ES-I3 (cell line): ENCODE data around the gene MPZL1.
A peak's percentile ranks its signal among the peaks of the same experiment; 100 is the strongest.

Experiments
- H3K36me3 ChIP-seq: 2 replicates; pipeline ENCODE4 v1.6.1; 2013; ENCODE audit warnings: mild to moderate bottlenecking, low read length, control low read depth, moderate library complexity; ENCODE audit not compliant: insufficient read depth
- H3K4me1 ChIP-seq: 2 replicates; pipeline ENCODE4 v1.6.1; 2013; ENCODE audit warnings: mild to moderate bottlenecking, control low read depth, low read length; ENCODE audit not compliant: insufficient read depth
- H3K9ac ChIP-seq: 2 replicates; pipeline ENCODE4 v1.6.1; 2013; ENCODE audit warnings: low read depth, mild to moderate bottlenecking, low read length, moderate library complexity
- H3K9me3 ChIP-seq: 2 replicates; pipeline ENCODE4 v1.6.1; 2013; ENCODE audit warnings: mild to moderate bottlenecking, low read length, moderate library complexity; ENCODE audit not compliant: control insufficient read depth, insufficient read depth

The MPZL1 gene

DNA sequence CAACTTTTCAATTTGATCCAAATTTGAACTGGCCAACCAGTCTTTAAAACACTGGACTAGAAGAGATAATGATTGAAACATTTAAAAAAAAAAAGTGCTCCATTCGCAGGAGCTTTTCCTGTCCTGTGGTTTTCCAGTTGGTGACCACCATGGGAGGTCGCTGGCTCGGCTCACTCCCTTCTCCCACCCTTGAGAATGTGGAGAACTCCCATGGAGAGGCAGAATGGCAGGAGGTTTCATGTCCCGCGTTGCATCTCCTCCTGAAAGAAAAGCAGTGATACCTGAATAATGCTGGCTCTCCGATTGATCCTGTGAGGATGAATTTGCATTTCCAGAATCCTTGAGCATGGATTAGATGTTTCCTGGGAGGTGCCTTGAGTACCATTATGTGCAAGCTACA, 16.5 kb upstream of the MPZL1 start:
- H3K9me3 ChIP-seq, result no peaks in the 10 kb centered on the region
- H3K4me1 ChIP-seq, result peaks cover 10% of the 10 kb centered on the region
- H3K9ac ChIP-seq, result no peak overlapping the region
- no peaks in the 10 kb centered on the region for H3K36me3 ChIP-seq

DNA sequence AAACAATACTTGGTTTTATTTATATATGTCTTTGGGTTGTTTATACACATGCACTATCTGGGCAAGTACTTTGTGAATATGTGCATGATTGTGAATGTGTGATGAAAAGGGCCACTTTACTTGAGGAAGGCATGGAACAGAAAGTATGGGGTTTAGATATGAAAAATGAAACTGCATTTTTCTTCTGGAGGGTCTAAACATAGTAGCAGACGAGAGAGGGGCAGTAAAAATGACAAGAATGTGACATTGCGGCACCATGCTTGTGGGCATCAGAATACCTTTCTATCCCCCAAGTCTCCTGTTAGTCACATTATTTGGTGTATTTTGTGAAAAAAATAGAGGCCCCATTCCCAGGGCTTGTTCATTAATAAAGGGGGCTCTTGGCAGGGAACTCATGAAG, 15.4 kb upstream of the MPZL1 start:
- H3K9me3 ChIP-seq, result no peaks in the 10 kb centered on the region
- no peak overlapping the region for H3K9ac ChIP-seq
- H3K36me3 ChIP-seq, result no peaks in the 10 kb centered on the region
- H3K4me1 ChIP-seq, result peaks cover 10% of the 10 kb centered on the region

DNA sequence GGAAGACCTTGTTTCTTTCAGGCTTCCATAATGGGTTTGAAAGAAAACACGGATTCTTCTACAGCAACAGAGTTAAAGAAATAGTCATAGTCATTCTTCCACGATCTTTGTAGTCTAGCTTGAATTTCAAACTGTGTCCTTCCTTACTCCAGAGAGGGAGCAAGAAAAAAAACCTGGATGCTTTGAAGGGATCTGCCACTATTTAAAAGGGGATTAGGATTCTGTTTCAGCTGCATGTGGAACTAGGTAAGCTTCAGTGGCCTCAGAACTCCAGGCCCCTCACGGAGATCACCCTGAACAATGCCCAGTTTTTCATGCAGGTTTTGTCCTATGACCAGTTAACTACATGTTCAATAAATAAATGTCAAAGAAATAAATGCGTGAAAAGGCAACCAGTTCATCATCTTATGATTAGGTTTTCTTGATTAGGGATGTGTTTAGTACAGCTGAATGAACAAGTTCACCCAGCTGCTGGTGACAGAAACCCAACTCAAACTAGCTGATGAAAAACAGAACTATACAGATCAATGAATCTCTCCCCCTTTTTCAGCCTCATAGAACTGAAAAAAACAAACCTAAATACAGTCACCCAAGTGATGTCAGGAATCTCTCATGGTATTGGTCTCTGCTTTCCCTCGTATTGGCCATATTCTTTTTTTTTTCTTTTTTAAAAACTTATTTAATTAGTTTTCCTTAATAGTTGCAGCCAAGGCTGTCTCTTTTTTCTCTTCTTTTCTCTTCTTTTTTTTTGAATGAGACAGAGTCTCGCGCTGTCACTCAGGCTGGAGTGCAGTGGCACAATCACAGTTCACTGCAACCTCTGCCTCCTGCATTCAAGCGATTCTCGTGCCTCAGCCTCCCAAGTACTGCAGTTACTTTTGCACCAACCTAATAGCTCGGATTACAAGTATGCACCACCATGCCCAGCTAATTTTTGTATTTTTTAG, 14.6 kb upstream of the MPZL1 start:
- Histone ChIP-seq H3K9me3 (no peaks in the 10 kb centered on the region), H3K9ac (no peak overlapping the region), H3K4me1 (peaks cover 10% of the 10 kb centered on the region), H3K36me3 (no peaks in the 10 kb centered on the region)

DNA sequence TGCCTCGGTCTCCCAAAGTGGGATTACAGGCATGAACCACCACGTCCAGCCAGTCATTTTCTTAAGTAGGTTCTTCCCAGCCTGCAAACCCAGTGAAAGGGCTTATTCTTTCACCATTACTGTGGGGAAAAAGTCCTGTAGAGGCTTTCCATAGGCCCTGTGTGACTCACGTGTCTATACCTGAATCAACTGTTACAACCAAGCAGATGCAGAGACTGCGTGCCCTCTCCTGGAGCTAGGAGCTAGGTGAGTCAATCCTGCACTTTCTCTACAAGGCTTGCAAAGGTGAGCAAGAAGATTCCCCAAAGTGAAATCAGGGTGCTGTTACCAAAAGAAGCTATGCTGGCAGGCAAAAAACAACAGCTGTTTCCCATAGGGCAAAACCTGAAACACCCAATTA, 13.8 kb upstream of the MPZL1 start:
- peaks cover 10% of the 10 kb centered on the region for H3K4me1 ChIP-seq
- no peaks in the 10 kb centered on the region for H3K36me3 ChIP-seq
- no peak overlapping the region for H3K9ac ChIP-seq

DNA sequence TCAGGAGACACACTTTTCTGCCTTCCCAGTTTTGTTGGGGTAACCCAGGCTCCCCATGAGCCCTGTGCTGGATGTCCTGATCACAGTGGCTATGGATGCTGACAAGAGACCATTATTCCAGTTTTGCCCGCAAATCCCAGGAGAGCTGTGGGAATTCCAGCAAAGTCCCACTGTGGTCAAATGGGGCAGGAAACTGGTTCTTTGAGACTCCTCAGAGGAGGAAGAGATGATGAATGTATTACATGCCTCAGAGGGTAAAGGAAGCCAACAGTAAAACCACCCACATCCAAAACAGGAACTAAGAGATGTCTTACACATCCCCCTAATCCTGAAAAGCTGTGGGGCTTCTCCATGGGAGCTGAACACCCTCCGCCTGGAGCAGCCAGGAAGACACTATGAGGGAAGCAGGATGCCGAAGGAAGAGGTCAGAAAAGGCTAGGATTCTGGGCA, 12.8 kb upstream of the MPZL1 start:
- Histone ChIP-seq H3K36me3 (no peaks in the 10 kb centered on the region), H3K9me3 (no peaks in the 10 kb centered on the region), H3K4me1 (peaks cover 10% of the 10 kb centered on the region), H3K9ac (no peak overlapping the region)

More for the DNA sequence above, 13.8 kb upstream of the MPZL1 start:
- no peaks in the 10 kb centered on the region for H3K9me3 ChIP-seq

DNA sequence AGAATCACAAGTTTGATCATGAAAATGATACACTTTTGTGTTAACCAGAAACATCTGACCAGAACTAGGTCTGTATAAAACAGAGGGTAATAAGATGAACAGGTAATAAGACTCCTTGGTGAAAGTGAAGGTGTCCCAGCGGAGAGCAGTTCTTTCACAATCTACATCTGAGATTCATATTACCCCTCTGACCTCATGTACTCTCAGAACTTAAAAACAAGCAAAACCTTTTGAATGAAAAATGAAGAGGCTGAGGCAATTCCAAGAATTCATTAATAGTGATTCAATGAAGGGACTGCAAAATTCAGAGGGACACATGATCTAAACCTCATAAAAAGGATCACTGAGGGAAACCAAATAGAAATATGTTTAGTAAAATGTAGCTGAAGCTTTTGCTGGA, 10.9 kb upstream of the MPZL1 start:
- peaks cover 4% of the 10 kb centered on the region for H3K4me1 ChIP-seq
- H3K36me3 ChIP-seq, result no peaks in the 10 kb centered on the region
- H3K9ac ChIP-seq, result no peak overlapping the region
- H3K9me3 ChIP-seq, result no peaks in the 10 kb centered on the region

DNA sequence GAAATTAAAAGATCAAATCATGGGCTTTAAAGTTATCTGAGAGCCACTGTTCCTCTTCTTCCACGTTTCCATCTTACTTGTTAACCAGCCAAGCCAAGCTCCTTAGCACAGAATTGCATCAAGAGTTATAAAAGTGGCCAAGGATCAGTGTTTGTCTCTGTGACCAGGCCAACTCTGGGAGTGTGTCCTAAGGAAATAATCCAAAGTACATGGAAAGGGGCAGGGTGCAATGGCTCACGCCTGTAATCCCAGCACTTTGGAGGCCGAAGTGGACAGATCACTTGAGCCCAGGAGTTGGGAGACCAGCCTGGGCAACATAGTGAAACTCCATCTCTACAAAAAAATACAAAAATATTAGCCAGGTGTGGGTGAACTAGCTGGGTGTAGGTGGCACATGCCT, 10.0 kb upstream of the MPZL1 start:
- no peaks in the 10 kb centered on the region for H3K9me3 ChIP-seq
- H3K36me3 ChIP-seq, result no peaks in the 10 kb centered on the region
- H3K9ac ChIP-seq, result no peak overlapping the region
- peaks cover 3% of the 10 kb centered on the region; the same call in 1 of the 2 replicates for H3K4me1 ChIP-seq

DNA sequence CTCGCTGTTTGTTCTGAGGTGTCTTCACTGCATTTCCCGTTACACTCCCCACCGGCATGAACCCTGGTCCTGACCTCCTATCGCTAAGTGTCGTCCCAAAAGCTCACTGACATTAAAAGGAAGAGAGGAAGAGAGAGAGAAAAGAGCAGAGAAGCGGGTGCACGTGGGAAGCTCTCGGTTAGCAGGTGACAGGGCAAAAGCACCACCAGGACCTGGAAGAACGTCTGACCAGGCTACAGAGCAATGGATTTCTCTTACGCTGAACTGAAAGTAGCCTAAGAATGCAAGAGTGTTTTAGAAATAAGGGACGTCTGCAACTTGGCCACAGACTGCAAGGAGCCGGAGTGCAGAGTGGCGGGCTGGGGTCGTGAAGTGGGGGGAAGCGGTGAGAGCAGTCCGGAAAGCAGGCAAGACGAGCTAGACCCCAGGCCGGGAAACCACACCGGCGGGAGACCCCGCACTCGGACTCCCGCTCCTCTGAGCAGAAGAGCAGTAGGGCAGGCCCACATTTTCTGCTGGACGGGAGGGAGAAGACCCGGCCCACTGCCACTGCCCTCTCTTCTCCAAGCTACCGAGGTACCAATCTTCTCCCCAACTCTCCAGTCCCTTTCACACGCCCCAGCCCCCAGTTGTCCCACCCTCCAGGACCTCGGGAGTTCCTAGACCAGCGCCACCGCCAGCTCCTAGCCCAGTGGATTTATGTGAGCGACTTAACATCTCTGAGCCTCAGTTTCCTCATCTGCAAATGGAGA, 8.3 kb upstream of the MPZL1 start:
- Histone ChIP-seq H3K9me3 (no peaks in the 10 kb centered on the region), H3K9ac (peak overlapping the region; percentile 78; the same call in 1 of the 2 replicates)

DNA sequence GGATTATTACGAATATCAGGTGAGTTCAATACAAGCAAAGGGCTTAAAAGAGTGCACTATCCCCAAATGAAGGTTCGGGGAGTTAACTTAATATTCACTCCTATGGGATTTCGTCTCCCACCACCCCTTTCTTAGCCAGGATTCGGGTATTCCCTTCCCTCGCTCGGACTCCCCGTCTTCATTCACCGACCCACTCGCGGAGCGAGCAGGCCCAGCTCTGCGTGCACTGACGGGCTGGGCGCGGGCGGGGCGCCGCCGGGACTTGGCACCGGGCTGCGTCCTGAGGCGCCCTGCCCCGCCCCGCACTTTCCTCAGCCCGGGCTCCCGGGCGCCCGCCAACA, 7.7 kb upstream of the MPZL1 start:
- peak overlapping the region; percentile 78 for H3K9ac ChIP-seq
- H3K4me1 ChIP-seq, result peaks cover 11% of the 10 kb centered on the region
- H3K9me3 ChIP-seq, result no peaks in the 10 kb centered on the region
- H3K36me3 ChIP-seq, result no peaks in the 10 kb centered on the region

More for the DNA sequence above, 8.3 kb upstream of the MPZL1 start:
- H3K4me1 ChIP-seq, result peaks cover 8% of the 10 kb centered on the region
- no peaks in the 10 kb centered on the region for H3K36me3 ChIP-seq

DNA sequence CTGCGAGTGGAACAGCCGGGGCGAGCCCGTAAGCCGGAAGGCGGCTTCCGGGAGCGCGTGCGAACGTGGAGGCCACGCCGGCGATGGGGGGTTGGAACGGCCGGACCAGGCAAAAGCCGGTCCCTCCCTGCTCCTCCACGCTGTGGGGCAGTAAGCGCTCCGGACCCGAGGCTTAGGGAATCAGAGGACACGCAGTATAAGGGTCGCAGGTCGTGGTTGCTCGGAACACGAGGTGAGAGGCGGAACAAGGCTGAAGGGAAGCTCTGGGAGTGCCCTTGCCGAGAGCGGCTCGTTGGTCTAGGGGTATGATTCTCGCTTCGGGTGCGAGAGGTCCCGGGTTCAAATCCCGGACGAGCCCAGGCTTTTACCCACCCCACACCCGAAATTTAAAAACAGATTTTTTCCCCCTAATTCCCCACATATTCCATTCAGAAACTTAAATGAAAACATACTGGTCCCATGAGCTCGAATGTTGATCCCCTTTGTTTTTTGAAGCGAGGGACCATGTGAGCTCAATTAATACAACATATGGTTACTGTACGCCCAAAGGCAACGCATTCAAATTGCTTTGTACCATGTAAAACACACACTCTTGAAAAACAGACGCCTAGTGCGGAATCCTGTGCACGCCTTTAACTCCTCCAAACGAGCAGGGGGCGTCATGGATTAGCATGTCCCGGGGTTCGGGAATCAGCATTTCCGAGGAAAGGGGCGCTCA, 7.2 kb upstream of the MPZL1 start:
- no peaks in the 10 kb centered on the region for H3K36me3 ChIP-seq
- H3K4me1 ChIP-seq, result peaks cover 15% of the 10 kb centered on the region; the same call in 1 of the 2 replicates
- peak overlapping the region; percentile 78 for H3K9ac ChIP-seq

DNA sequence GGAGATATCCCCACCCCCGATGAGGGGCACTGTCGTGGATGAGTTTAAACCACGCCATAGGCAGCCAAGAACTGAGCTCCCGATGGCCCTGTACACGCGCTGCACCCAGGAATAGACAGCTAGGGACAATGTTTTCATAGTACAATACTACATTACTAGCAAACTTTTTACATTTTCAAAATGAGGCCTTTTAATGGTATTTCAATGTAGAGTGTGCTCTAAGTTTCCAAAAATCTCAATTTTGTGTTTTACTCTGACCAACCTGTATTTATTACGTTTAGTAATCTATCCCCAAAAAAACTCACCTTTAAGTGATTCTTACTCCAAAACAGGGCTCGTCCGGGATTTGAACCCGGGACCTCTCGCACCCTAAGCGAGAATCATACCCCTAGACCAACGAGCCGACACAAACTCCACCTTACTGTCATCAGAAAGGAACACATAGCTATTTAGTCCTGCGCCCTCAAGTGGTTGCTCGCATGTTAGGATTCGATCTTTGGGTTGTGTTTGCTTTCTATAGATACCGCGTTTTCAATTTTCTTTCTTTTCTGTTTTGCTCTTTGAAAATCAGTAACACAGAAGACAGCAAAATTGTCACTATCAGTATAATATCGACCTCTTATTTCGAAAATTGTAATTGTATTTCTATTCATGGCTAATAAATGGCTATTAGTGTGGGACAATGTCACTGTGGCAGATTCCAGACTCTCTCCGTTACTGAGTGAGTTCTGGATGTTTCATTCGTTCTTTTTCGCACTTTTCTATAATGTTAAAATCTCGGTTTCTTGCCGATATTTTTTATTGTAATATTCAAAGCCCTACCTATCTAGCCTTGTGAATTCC, 6.4 kb upstream of the MPZL1 start:
- H3K4me1 ChIP-seq, result peaks cover 17% of the 10 kb centered on the region; the same call in 1 of the 2 replicates
- no peaks in the 10 kb centered on the region for H3K9me3 ChIP-seq
- H3K9ac ChIP-seq, result peak overlapping the region; percentile 78
- no peaks in the 10 kb centered on the region for H3K36me3 ChIP-seq

More for the DNA sequence above, 7.2 kb upstream of the MPZL1 start:
- H3K9me3 ChIP-seq, result no peaks in the 10 kb centered on the region

DNA sequence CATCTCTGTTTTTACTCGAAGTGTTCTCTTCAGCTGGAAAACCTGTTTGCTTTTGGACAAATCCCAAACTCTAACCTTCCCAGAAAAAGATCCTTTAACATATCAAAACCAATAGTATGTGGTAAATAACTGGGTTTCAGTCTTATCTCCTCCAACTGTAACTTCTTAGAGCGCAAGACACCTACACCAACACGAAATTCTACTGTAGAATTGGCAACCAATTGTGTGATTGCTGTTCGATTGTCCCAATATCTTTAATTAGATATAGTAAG, 5.8 kb upstream of the MPZL1 start:
- H3K9ac ChIP-seq, result peak overlapping the region; percentile 78

DNA sequence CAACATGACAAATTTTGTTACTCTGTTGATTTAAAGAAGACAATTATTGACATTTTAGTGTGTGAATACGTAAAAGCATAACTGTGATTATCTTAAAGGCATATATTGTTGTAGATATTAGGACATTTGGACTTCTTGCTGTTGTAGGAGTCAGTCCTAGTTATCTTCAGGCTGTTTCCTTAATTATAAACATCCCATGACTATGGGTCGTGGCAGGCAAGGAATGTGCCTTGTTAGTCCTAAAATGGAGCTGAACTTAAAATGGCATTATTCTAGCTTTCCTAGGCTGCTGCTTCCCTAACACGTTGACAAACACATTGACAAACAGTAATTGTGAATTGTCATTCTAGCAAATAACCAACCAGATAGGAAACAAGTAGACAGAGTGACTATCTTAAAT, 4.4 kb upstream of the MPZL1 start:
- peaks cover 17% of the 10 kb centered on the region; the same call in 1 of the 2 replicates for H3K4me1 ChIP-seq
- no peaks in the 10 kb centered on the region for H3K9me3 ChIP-seq
- no peaks in the 10 kb centered on the region for H3K36me3 ChIP-seq
- no peak overlapping the region for H3K9ac ChIP-seq

More for the DNA sequence above, 5.8 kb upstream of the MPZL1 start:
- Histone ChIP-seq H3K4me1 (peaks cover 17% of the 10 kb centered on the region; the same call in 1 of the 2 replicates), H3K9me3 (no peaks in the 10 kb centered on the region), H3K36me3 (no peaks in the 10 kb centered on the region)
